Adipose tissue (tissue), 3 donors: ENCODE measurements around the gene MAML1. TPM values are rescaled to one million over a fixed set of nuclear protein-coding genes. Genes with fewer than 3 reads are reported as not detected.

Experiments used
- H3K27ac ChIP-seq: one replicate; pipeline ENCODE4 v1.5.1; 2013; ENCODE audit warnings: low read depth, low read length
- WGBS, 3 donors: extraction: QIAGEN DNeasy Blood & Tissue Kit; methylation state at CpG; one replicate each; pipeline ENCODE4 v1.1.7; 2013; 5-methylcytosine and 5-hydroxymethylcytosine counted together
- polyA plus RNA-seq, 3 donors: library from polyadenylated mRNA; stranded (reverse); fragments of 200-250 nt; gene quantifications; one replicate each; pipeline ENCODE4 v1.2.3, GENCODE V29; 2013
- donor health status: healthy with polysubstance abuse.
- donor health status: Bipolar disorder and iron deficiency.
- donor health status: healthy.

The MAML1 gene
- polyA plus RNA-seq, 3 donors, result 8.9 to 12.9 (median 10.0) TPM

DNA sequence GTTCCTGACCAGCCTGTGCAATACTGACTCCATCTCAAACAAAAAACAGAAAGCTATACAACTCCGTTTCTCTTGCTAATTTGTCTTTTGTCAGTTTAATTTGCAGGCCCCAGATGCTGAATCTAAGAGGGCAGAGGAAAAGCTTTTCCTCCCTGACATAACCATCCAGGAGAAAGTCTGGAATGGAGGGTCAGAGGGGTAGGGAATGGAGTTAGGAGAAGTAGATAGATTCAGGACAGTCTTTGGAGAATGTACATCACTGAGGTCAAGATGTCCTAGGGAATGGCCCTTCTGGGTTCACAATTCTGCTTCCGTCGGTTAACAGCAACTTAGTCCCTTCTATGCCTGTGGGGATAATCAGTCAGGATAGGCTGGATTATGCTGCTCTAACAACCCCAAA, 81.5 kb downstream of the MAML1 start:
- no peak overlapping the region for H3K27ac ChIP-seq
- 82 to 91% (median 82%) methylated on average over 3 of the region's 3 CpGs for WGBS, 3 donors

DNA sequence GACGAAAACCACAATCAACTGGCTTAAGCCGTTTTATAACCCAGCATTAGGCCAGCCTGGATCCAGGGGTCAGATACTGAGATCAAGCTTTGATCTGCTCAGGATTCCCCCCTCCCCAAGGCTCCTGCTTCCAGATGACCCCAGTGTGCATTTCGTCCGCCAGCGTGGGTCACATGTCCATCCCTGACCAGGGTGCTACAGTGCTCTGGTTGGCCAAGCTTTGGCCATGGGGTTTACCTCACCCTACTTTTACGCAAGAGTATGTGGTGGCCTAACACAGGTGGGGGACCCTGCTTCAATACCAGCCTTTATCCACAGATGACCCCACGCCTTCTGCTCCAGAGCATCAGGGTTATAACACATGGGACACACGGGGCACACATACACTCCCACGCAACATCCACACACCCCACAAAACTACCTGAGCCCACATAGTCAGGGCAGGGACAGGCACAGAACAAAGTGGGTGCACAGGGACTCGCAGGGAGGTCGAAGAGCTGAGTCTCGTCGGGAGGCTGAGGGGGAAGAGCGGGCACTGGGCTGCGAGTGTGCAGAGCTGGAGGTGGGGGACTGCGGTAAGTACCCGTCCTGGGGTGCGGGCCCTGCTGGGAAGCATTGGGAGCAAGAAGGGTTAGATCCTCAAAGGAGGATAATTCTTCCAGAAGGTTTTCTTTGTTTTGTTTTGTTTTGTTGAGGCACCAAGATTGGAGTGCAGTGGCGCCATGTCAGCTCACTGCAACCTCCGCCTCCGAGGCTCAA, 83.0 kb downstream of the MAML1 start:
- 94 to 97% (median 97%) methylated on average over 21 of the region's 21 CpGs for WGBS, 3 donors
- no peak overlapping the region for H3K27ac ChIP-seq

DNA sequence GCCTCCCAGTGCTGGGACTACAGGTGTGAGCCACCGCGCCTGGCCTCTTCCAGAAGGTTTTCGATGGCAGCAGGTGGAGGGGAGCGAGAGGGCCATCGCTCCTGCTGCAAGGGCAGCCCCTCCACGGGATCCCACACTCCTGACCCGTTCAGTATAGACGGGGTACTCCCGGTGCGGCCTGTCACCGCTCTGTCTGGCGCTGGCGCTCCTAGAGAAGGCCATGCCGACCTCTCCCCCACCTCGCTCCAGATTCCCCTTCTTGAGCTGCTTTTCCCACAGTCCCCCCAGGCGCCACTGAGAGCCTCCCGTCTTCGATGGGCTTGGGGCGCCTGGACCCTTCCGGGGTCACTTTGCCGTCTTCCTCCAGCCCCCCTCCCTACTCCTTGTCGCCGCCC, 83.8 kb downstream of the MAML1 start:
- 57 to 65% (median 57%) methylated on average over 23 of the region's 23 CpGs for WGBS, 3 donors
- H3K27ac ChIP-seq, result no peak overlapping the region

DNA sequence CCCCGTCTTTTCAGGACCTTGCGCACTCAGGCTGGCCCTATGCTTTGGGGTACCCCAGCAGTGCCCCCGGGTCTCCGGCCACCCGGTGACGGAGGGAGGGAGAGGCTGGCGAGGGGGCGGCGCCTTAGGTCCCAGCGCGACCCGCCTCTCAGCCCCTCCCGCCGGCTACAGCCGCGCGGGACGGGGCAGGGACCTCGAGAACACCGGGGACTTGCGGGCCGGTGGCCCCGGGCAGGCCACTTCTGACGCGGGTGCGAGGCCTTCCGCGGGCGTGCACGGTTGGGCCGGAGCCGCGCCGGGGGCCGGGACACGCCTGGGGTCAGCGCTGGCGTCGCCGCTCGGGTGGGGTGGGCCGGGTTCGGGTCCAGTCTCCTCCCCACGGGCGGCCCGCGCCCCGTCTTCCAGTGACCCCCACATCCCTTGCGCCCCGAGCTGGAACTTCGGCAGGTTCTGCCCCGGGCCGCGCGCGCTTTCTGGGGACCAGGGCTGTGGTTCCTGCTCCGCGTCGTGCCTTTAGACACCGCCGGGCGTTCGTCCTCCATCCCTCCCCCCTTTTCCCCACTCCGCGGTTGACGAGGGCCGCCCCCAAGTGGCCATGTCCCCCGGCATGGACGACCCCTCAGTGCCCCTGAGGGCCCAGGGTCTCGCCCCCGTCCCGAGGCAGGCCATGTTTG, 84.3 kb downstream of the MAML1 start:
- WGBS, 3 donors, result 0 to 1% (median 1%) methylated on average over 61 to 72 of the region's 72 CpGs
- H3K27ac ChIP-seq, result no peak overlapping the region

DNA sequence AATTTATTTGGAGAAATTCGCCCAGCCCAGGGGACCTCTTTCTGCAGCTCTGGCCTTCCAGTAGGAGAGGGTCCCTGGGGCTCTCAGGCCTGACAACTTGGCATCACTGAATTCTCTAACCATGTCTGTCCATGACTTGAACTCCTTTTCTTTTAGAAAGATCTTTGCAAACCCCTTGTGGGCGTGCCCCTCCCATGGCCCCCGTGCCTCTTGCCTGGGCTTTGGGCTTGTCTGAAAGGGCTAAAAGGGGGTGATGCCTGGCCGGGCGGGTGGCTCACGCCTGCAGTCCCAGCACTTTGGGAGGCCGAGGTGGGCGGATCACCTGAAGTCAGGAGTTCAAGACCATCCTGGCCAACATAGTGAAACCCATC, 84.8 kb downstream of the MAML1 start:
- WGBS, 3 donors, result 82 to 88% (median 83%) methylated on average over 8 of the region's 8 CpGs
- no peak overlapping the region for H3K27ac ChIP-seq

DNA sequence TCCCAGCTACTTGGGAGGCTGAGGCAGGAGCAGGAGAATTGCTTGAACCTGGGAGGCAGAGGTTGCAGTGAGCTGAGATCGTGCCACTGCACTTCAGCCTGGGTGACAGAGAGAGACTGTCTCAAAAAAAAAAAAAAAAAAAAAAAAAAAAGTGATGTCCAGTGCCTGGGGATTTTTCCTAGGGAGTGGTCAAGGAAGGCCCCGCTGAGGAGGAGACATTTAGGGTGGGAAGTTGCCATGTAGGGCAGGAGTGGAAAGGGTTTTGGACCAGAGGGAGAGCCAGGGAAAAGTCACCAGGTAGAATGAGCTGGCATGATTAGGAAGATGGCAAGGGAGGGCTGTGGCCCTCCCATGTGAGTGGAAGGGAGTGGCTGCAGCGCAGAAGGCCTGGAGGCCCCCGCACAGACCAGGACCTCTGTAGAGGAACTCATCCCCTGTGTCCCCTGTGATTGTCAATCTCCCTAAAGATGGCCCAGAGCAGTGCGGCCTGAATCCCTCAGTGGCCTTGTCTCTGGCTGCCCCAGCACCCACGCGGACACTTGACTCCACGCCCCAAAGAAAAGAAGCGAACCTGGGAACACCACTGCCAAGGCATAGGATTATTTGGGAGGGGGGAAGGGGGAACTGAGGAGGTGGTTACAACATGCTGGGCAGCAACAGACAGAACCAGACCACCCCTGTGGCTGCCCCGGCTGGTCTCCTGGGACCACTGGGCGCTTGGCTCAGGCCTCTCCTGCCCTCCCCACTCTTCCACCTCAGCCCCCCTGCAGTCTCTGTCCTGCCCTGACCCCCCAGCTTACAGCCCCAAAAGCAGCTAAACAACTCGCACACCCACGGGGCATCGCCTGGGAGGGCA, 85.5 kb downstream of the MAML1 start:
- no peak overlapping the region for H3K27ac ChIP-seq
- 47 to 60% (median 51%) methylated on average over 14 of the region's 14 CpGs for WGBS, 3 donors

DNA sequence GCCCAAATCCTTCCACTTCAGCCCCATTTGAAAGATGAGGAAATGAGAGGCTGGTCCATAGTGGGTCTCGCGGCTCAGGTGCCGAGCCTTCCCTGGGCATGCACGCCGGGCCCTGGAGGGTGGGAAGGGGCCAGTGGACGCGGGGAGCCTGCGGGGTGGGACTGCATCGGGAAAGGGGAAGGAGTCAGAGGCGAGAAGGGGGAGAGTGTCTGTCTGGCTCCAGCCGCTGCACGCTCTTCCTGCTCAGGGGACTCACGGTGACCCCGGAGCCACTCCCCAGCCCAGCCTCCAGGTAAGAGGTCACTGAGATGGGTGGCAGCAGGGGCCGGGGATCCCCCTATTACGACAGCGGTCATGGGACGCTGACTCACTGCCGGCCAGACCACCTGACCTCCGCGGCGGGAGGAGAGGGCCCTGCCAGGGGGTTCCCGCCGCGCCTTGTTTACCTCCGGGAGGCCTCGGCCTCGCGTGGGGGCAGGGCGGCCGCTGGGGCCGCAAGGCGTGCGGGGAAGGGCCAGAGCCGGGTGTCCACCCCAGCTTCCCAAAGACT, 86.2 kb downstream of the MAML1 start:
- 1 to 2% (median 1%) methylated on average over 32 to 35 of the region's 35 CpGs for WGBS, 3 donors
- H3K27ac ChIP-seq, result peak overlapping the region; percentile 10

DNA sequence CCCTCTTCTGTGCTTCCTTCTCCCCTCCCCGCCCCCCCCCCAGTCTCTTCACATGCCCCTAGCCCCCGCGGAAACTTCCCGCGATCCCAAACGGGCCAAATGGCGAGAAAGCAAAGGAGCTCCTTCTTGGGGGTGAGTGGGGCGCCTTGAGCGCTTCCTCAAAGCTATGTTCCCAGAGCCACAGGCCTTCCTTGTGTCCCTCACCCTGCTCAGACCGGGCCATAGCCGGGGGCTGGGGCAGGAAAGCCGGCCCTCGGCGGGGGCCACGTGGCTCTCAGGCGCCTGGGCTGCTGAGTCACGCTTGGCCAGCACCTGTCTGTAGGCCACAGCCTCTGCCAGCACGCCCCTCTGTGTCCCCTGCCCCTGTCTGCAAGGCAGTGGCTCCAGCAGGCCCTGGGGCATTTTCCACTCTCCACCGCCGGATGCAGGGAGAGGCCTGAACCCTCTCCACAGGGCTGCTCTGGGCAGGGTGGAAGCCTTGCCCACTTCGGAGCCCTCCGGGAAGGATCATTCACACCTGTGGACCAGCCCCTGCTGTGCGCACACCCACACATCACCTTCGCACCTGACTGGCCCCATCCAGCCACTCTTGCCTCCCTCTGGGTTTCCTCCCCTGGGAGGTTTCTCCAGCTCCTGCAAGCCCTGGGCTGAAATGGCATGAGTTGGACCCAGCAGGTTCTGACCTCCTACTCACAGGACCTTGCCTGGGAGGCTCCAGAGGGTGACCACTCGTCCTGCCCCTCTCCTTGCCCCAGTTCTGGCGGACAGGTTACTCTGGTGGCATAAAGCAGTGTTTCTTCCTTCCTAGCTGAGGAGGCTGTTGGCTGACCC, 86.9 kb downstream of the MAML1 start:
- 18 to 27% (median 20%) methylated on average over 25 to 26 of the region's 26 CpGs for WGBS, 3 donors
- H3K27ac ChIP-seq, result peak overlapping the region; percentile 10

DNA sequence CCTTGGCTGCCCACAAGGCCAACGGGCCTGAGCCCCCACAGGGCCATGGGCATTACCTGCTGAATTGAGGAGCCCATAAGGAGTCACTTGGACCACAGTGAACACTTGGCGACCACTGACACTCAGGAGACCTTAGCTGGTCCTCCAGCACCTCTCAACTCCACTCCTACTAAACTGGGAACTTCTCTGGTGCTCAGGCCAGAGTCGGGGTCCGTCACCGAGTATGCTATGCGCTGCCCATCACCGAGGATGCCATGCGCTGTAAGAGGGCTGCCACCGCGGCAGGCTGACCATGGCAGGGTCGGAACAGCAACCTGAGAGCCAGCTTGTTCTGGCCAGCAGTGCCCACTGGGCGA, 87.5 kb downstream of the MAML1 start:
- H3K27ac ChIP-seq, result peak overlapping the region; percentile 10
- 25 to 41% (median 36%) methylated on average over 12 of the region's 12 CpGs for WGBS, 3 donors

DNA sequence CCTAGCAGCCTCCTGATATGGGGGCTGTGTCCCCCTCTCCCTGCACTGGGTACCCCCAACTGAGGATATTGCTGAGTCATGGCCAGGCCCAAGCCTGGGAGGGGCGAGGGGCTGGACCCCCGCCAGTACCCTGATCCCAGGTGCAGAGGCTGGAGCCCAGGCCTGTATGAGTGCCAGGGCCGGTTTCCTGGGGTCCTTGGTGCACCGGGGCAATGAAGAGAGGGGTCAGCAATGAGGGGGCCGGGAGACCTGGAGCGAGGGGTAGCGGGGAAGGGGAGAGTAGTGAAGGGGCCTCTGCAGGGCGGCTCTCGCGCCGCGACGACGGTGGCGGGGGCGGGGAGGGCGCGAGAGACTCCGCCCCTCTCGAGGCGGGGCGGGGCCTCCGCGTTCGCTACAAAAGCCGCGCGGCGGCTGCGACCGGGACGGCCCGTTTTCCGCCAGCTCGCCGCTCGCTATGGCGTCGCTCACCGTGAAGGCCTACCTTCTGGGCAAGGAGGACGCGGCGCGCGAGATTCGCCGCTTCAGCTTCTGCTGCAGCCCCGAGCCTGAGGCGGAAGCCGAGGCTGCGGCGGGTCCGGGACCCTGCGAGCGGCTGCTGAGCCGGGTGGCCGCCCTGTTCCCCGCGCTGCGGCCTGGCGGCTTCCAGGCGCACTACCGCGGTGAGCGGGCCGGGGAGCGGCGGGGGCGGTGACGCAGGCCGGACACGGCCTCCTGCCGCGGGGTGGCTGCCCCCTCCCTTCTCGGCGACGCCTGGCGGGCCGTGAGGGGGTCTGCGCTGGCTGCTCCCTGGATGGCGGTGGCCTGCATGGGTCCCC, 88.1 kb downstream of the MAML1 start, which contains the start of gene SQSTM1:
Gene SQSTM1 (plus strand): TSS at position 423 of the 815 bp plus-strand sequence. CDS start 32 bp downstream, at position 455.
- H3K27ac ChIP-seq, result peak within 1 kb of the TSS; percentile 82
- 1% methylated on average over 41 to 76 of the region's 81 CpGs for WGBS, 3 donors

DNA sequence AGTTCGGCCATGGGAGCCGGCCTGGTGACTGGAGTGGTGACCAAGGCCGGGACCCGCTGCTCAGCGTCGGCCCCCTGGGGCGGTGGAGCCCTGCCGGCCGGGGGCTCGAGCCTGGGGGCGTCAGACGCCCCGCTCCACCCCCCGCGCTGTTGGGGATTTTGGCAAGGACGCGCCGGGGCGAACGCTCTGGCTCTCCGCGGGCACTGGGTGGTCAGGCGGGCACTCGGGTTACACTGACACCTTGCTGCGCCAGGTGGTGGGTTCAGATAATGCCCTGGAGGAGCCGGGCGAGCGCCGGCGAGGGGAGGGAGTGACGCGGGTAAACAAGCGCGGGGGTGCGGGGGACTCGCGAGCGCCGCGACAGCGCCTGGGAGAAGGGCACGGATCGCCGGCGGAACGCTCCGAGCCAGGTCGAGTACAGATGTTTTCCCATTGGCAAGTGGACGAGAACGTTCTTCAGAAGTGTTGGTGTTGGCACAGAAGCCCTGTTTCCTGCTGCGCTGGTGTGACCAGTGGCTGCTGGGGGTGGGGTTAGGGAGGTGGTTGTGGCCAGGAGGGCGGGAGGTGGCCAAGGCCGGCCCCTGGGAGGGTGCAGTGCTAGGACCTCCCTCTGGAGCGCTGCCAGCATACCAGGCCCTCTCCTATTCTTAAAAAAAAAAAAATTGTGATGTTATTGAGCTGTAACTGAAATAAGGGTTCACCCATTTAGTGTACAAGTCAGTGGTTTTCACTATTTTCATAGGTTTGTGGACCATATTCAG, 88.9 kb downstream of the MAML1 start:
- H3K27ac ChIP-seq, result peak overlapping the region; percentile 82
- 0% methylated on average over 54 of the region's 54 CpGs for WGBS, 3 donors

DNA sequence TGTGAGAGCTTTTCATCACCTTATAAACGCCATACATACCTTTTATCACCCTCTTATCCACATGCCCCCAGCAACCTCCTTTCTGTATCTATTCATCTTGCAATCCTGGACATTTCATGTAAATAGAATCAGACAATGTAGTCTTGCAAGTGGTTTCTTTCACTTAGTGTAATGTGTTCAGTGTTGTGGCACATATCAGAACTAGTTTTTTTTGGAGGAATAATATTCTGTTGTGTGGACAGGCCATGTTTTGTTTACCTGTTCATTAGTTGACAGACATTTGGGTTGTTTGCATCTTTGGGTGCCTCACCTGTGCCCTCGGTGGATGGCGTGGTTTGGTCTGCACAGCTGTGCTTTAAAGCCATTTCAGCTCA, 89.4 kb downstream of the MAML1 start:
- no peak overlapping the region for H3K27ac ChIP-seq
- WGBS, 3 donors, result 22 to 57% (median 54%) methylated on average over 3 of the region's 3 CpGs

DNA sequence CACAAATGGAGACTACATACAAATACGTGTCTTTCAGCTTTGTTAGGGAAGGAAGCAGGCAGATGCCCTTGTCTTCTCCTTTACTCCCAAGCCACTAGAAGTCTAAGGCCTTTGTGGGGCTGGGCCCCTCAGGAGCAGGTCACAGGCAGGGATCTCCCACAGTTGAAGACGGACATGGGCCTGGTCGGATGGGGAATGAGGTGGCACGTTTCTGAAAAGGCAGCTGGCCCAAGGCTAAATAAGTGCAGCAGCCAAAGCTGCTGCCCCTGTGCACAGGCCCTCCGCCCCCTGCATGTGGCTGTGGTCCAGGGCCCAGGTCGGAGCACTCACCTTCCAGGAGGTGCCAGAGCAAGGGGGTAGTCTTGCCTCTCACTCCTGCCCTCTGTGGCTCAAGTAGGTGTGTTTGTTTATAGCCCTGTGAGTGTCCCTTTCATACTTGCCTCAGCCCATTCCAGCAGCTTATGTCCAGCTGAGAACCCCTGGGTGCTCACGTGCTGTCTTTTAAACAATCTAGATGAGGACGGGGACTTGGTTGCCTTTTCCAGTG, 89.9 kb downstream of the MAML1 start:
- 22 to 58% (median 50%) methylated on average over 8 of the region's 8 CpGs for WGBS, 3 donors
- H3K27ac ChIP-seq, result no peak overlapping the region

DNA sequence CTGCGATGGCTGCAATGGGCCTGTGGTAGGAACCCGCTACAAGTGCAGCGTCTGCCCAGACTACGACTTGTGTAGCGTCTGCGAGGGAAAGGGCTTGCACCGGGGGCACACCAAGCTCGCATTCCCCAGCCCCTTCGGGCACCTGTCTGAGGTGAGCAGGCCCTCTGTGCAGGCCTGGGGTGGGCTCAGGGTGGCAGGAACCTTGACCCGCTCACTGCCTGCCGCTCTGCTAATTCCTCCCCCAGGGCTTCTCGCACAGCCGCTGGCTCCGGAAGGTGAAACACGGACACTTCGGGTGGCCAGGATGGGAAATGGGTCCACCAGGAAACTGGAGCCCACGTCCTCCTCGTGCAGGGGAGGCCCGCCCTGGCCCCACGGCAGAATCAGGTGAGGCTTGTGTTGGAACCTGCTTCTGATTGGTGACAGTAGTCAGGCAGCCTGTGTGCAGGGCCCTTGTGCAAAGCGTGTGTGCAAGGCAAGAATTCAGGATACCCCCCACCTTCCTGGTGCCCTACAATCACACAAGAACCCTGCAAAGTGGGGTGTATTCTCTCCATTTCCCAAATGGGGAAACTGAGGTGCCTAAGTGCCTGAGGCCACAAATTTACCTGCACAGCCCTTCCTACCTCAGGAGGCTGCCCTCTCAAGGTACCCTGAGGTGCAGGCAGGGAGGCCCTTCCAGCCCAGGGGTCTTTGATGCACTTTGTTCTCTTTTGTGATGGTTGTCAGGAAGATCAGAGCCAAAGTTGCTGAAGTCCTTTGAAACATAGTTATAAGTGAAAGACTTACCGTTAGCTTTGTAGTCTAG, 91.5 kb downstream of the MAML1 start:
- WGBS, 3 donors, result 80 to 89% (median 84%) methylated on average over 22 of the region's 22 CpGs
- no peak overlapping the region for H3K27ac ChIP-seq

DNA sequence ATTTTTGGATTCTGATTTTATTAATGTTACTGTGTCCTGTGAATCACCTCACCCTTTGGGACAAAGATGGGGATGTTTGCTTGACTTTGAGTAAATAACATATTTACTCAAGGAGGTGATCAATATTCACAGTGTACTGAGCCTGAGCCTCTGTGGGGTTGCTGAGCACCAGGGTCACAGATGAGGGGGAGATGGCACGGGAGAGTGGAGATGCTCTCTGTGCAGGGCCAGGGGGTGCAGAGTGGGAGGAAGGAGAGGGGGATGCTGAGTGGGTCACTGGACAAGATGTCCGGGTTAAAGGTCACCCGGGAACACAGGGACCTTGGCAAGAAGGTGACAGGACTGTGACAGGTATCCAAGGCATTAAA, 92.1 kb downstream of the MAML1 start:
- H3K27ac ChIP-seq, result no peak overlapping the region

More for the DNA sequence above, 92.1 kb downstream of the MAML1 start:
- 62 to 86% (median 82%) methylated on average over 3 of the region's 3 CpGs for WGBS, 3 donors
